Measurements from ENCODE around the gene INTS2. TPM values are rescaled to one million over a fixed set of nuclear protein-coding genes. Genes with fewer than 3 reads are reported as not detected.

The INTS2 gene
- total and polyA plus RNA-seq, 4 donors = 2.4 to 18.5 (median 8.5) TPM

DNA sequence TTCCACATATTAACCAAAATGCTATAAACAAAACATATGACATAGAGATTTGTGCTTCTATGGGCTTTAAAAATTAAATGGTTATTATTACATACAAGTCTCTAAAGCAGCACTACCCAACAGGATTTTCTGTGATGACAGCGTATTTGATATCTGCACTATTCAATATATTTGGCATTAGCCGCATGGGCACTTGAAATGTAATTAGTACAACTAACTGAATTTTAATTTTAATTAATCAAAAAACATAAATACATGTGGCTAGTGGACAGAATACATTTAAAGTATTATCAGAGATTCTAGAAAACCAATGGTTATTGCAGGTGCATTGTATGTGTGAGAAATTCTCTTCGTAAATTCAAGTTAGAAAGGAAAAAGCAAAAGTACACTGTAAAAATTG, 110.3 kb downstream of the INTS2 start:
- H3K27me3 ChIP-seq (ENCODE audit: control insufficient read depth in 3 of 3, insufficient read depth in 3 of 3, low read length in 2 of 3) = no peaks in the 10 kb centered on the region
- H3K4me3 ChIP-seq = no peak overlapping the region
- DNase-seq = no peak
- 97 to 98% methylated on average over 3 of the region's 3 CpGs for WGBS, 2 donors
- no peaks in the 10 kb centered on the region for H3K4me1 ChIP-seq (ENCODE audit: control insufficient read depth in 5 of 5, insufficient read depth in 5 of 5, low read length in 5 of 5)
- no peak overlapping the region for H3K27ac ChIP-seq (ENCODE audit: low read depth in 1 of 2, low read length in 1 of 2)
- no peaks in the 10 kb centered on the region for H3K9me3 ChIP-seq (ENCODE audit: control insufficient read depth in 4 of 4, insufficient read depth in 3 of 4, low read length in 3 of 4)
- H3K9ac ChIP-seq (ENCODE audit: insufficient read depth in 1 of 2, low read length in 2 of 2) = no peak overlapping the region
- H3K36me3 ChIP-seq (ENCODE audit: control insufficient read depth in 4 of 4, insufficient read depth in 4 of 4, low read length in 4 of 4) = no peaks in the 10 kb centered on the region
- no peak for TF ChIP-seq CTCF (IDR thresholded peaks at IDR 0.05; ENCODE audit: control extremely low read depth, extremely low read depth)
- ATAC-seq (ENCODE audit: insufficient read depth, low FRiP score) = no peak

DNA sequence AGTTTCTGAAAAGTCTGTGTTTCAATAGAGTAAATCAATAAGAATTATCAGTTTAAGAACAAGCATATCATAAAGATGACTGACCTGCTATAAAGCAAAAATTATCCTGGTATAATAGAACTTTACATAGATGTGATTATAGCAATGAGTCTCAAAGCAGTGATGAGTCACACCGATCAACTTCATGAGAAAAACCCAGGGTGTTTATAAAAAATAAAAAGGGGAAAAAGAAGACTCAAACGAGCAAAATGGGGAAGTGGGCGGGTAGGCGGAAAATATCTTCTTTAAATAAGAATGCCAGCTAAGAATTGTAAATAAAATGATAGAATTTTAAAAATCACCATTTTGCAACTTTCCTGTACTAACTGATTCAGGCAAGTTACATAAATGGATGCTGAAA, 111.2 kb downstream of the INTS2 start:
- Histone ChIP-seq H3K27ac (ENCODE audit: low read depth in 1 of 2, low read length in 1 of 2) (no peak overlapping the region), H3K36me3 (ENCODE audit: control insufficient read depth in 4 of 4, insufficient read depth in 4 of 4, low read length in 4 of 4) (no peaks in the 10 kb centered on the region), H3K4me3 (no peak overlapping the region), H3K9ac (ENCODE audit: insufficient read depth in 1 of 2, low read length in 2 of 2) (no peak overlapping the region), H3K4me1 (ENCODE audit: control insufficient read depth in 5 of 5, insufficient read depth in 5 of 5, low read length in 5 of 5) (no peaks in the 10 kb centered on the region), H3K27me3 (ENCODE audit: control insufficient read depth in 3 of 3, insufficient read depth in 3 of 3, low read length in 2 of 3) (no peaks in the 10 kb centered on the region), H3K9me3 (ENCODE audit: control insufficient read depth in 4 of 4, insufficient read depth in 3 of 4, low read length in 3 of 4) (no peaks in the 10 kb centered on the region)
- no peak for DNase-seq
- 35 to 64% methylated on average over 4 of the region's 4 CpGs for WGBS, 2 donors
- no peak for ATAC-seq (ENCODE audit: insufficient read depth, low FRiP score)
- no peak for TF ChIP-seq CTCF (IDR thresholded peaks at IDR 0.05; ENCODE audit: control extremely low read depth, extremely low read depth)

GRCh38 chr17:61815863-61816503, 111.8 kb downstream of the INTS2 start:
- DNase-seq (no peak), ATAC-seq (ENCODE audit: insufficient read depth, low FRiP score) (no peak)
- H3K9me3 ChIP-seq (ENCODE audit: control insufficient read depth in 4 of 4, insufficient read depth in 3 of 4, low read length in 3 of 4) = no peaks in the 10 kb centered on the region
- 66 to 73% methylated on average over 5 of the region's 5 CpGs for WGBS, 2 donors
- no peak overlapping the region for H3K27ac ChIP-seq (ENCODE audit: low read depth in 1 of 2, low read length in 1 of 2)
- H3K27me3 ChIP-seq (ENCODE audit: control insufficient read depth in 3 of 3, insufficient read depth in 3 of 3, low read length in 2 of 3) = no peaks in the 10 kb centered on the region
- H3K4me1 ChIP-seq (ENCODE audit: control insufficient read depth in 5 of 5, insufficient read depth in 5 of 5, low read length in 5 of 5) = no peaks in the 10 kb centered on the region
- TF ChIP-seq CTCF (IDR thresholded peaks at IDR 0.05; ENCODE audit: control extremely low read depth, extremely low read depth) = no peak
- no peaks in the 10 kb centered on the region for H3K36me3 ChIP-seq (ENCODE audit: control insufficient read depth in 4 of 4, insufficient read depth in 4 of 4, low read length in 4 of 4)
- H3K4me3 ChIP-seq = no peak overlapping the region
- H3K9ac ChIP-seq (ENCODE audit: insufficient read depth in 1 of 2, low read length in 2 of 2) = no peak overlapping the region

Small RNA genes within 50 kb of the gene (small RNA-seq; reads per million reads assigned to genes)
- gene RF00019 (ENCODE audit: low replicate concordance) = not detected

Other genes with a start within 250 kb of the INTS2 start
- 1 to 10 TPM in 1 of 2 donors, under 1 TPM in 1; 0.98 to 4.3 TPM for gene BRIP1, start 64.5 kb downstream of the INTS2 start, total RNA-seq
- under 1 TPM; 0.21 to 0.65 TPM for gene BRIP1, start 64.5 kb downstream of the INTS2 start, polyA plus RNA-seq
- 100 to 1,000 TPM in 1 of 2 donors, 10 to 100 TPM in 1; 64.6 to 104 TPM for gene MED13, start 137.3 kb upstream of the INTS2 start, total RNA-seq
- 10 to 100 TPM in 1 of 2 donors, 1 to 10 TPM in 1; 7.2 to 11.7 TPM for gene MED13, start 137.3 kb upstream of the INTS2 start, polyA plus RNA-seq

Data from lung (tissue), 13 donors.